ENCODE data around the gene NKAIN2.

DNA sequence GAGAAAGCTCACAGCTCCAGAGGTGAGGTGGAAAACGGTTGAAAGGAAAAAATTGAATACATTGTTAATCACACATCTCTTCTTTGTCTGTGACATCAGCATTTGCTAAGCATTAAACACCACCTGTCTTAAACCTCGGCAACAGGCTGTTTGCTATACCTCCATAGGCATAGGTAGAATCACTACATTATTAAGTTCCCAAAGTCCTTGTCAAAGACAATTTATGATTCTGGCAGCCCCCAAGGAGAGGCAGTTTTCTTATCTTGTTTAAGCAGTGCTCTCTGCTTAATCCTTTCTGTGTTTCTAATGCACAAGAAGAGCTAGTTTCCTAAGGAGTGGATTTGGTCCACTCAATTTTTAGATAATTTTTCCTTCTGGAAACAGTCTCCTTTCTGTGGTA is 249.7 kb downstream of the NKAIN2 start:
- TF ChIP-seq, protein P1, sequence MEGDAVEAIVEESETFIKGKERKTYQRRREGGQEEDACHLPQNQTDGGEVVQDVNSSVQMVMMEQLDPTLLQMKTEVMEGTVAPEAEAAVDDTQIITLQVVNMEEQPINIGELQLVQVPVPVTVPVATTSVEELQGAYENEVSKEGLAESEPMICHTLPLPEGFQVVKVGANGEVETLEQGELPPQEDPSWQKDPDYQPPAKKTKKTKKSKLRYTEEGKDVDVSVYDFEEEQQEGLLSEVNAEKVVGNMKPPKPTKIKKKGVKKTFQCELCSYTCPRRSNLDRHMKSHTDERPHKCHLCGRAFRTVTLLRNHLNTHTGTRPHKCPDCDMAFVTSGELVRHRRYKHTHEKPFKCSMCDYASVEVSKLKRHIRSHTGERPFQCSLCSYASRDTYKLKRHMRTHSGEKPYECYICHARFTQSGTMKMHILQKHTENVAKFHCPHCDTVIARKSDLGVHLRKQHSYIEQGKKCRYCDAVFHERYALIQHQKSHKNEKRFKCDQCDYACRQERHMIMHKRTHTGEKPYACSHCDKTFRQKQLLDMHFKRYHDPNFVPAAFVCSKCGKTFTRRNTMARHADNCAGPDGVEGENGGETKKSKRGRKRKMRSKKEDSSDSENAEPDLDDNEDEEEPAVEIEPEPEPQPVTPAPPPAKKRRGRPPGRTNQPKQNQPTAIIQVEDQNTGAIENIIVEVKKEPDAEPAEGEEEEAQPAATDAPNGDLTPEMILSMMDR (conservative IDR thresholded peaks at IDR 0.05) = no peak
- TF ChIP-seq ZFX (IDR thresholded peaks at IDR 0.05) = no peak

Measured in C4-2B (cell line).